OCI-LY7 (cell line): ENCODE results near the gene CHRNA5. TPM values are rescaled to one million over a fixed set of nuclear protein-coding genes. Genes with fewer than 3 reads are reported as not detected.

Experiments
- BruUV-seq: library from RNA; stranded (reverse); fragments of 400-500 nt; replicated peaks from 2 replicates; lab custom pipeline; 2021; lab: Mats Ljungman, UMichigan
- CTCF ChIA-PET: fragments of 300-600 bp; sonication (Branson Sonifier 250); formaldehyde crosslinking; loops from one replicate; lab custom pipeline; 2022; ENCODE audit warnings: antibody characterized with exemption; ENCODE audit not compliant: unreplicated experiment; lab: Charles Lee
- POLR2A ChIA-PET: fragments of 300-600 bp; sonication (Branson Sonifier 250); formaldehyde crosslinking; loops from one replicate; lab custom pipeline; 2022; ENCODE audit warnings: antibody characterized with exemption; lab: Charles Lee
- DNase-seq: peaks from one replicate; pipeline ENCODE4 v3.0.0-alpha.2; 2015; ENCODE audit warnings: low spot score
- H2AFZ ChIP-seq: fragments of 200-600 bp; sonication (generic), shearing (Covaris generic); 2 replicates; pipeline ENCODE4 v1.6.1; 2014; ENCODE audit warnings: mild to moderate bottlenecking, antibody characterized with exemption, low read length, moderate library complexity
- H3K27ac ChIP-seq: fragments of 200-600 bp; sonication (generic); 2 replicates; pipeline ENCODE4 v1.5.1; 2014; ENCODE audit warnings: mixed run types, low read depth, mild to moderate bottlenecking, moderate library complexity, low read length, inconsistent platforms; ENCODE audit not compliant: poor library complexity, severe bottlenecking
- H3K36me3 ChIP-seq: fragments of 200-600 bp; sonication (generic); 2 replicates; pipeline ENCODE4 v1.6.1; 2014; ENCODE audit warnings: mild to moderate bottlenecking, antibody characterized with exemption, low read length, moderate library complexity, mixed read lengths; ENCODE audit not compliant: insufficient read depth
- H3K4me1 ChIP-seq: fragments of 200-600 bp; sonication (generic); 2 replicates; pipeline ENCODE4 v1.5.1; 2014; ENCODE audit warnings: mild to moderate bottlenecking, low read length; ENCODE audit not compliant: insufficient read depth, poor library complexity, severe bottlenecking
- H3K4me2 ChIP-seq: fragments of 200-600 bp; sonication (generic); 2 replicates; pipeline ENCODE4 v1.6.1; 2014; ENCODE audit warnings: mild to moderate bottlenecking, low read length
- H3K4me3 ChIP-seq: fragments of 200-600 bp; sonication (generic); 2 replicates; pipeline ENCODE4 v1.5.1; 2014; ENCODE audit warnings: mild to moderate bottlenecking, low read depth, low read length; ENCODE audit not compliant: poor library complexity, severe bottlenecking
- H3K79me2 ChIP-seq: fragments of 200-600 bp; sonication (generic); 2 replicates; pipeline ENCODE4 v1.6.1; 2016; ENCODE audit warnings: low read depth, mild to moderate bottlenecking, low read length, moderate library complexity, mixed read lengths; ENCODE audit not compliant: insufficient read depth
- H3K9me2 ChIP-seq: fragments of 200-600 bp; sonication (generic); 2 replicates; pipeline ENCODE4 v1.6.1; 2016; ENCODE audit warnings: mild to moderate bottlenecking, low read length, mixed read lengths; ENCODE audit not compliant: insufficient read depth
- H3K9me3 ChIP-seq: fragments of 200-600 bp; sonication (generic); 2 replicates; pipeline ENCODE4 v1.6.1; 2014; ENCODE audit warnings: mild to moderate bottlenecking, mixed run types, low read length, mixed read lengths
- H4K20me1 ChIP-seq: fragments of 200-600 bp; sonication (generic); 2 replicates; pipeline ENCODE4 v1.6.1; 2014; ENCODE audit warnings: mild to moderate bottlenecking, antibody characterized with exemption, low read length, moderate library complexity, mixed read lengths; ENCODE audit not compliant: insufficient read depth
- EZH2phosphoT487 ChIP-seq: fragments of 200-600 bp; sonication (generic); IDR thresholded peaks from 2 replicates; pipeline ENCODE4 v1.6.1; 2018; ENCODE audit warnings: low read depth, borderline replicate concordance, mild to moderate bottlenecking, mixed run types, antibody characterized with exemption, low read length, moderate library complexity, mixed read lengths
- intact Hi-C: fragments of 100-400 bp; cut with micrococcal nuclease; formaldehyde crosslinking; loops from one replicate; pipeline ENCODE4 v1.10.0; 2022; ENCODE audit not compliant: unreplicated experiment
- total RNA-seq, 2 experiments: library from RNA; depleted of rRNA in 1 of 2; stranded (reverse); fragments of >200 nt in 1 of 2; shearing (Covaris generic) in 1 of 2; gene quantifications; 2 replicates each; pipeline ENCODE4 v1.2.3, GENCODE V29; 2014 to 2022
- TF ChIP-seq, protein P1 (sequence below): fragments of 200-600 bp; sonication (generic); conservative IDR thresholded peaks from 2 replicates; pipeline ENCODE4 v1.5.1; 2014; ENCODE audit warnings: mild to moderate bottlenecking, antibody characterized with exemption, low read length, moderate library complexity, mixed read lengths

Gene CHRNA5
- total RNA-seq, 2 experiments from 2014 or later = 2.8 to 9.1 TPM

DNA sequence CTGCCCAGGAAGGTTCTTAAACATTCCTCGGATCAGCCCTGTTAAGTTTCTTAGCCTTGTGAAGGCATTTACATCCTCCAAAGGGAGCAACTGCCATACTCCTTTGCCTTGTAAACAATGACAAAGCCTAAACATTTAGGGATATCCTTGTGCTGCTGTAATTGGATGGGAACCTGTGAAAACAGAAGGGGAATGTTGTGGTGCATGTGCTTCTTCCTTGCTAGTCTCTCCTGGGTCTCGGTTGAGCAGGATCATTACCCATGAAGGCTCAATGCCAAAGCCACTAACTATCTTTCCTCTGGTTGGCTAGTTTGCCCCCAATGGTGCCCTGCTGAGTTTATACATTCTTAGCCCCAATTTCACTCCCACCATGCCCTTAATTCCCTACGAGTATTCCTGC, 38.1 kb downstream of the CHRNA5 start:
- intact Hi-C loops = no loop called here
- TF ChIP-seq, protein P1, sequence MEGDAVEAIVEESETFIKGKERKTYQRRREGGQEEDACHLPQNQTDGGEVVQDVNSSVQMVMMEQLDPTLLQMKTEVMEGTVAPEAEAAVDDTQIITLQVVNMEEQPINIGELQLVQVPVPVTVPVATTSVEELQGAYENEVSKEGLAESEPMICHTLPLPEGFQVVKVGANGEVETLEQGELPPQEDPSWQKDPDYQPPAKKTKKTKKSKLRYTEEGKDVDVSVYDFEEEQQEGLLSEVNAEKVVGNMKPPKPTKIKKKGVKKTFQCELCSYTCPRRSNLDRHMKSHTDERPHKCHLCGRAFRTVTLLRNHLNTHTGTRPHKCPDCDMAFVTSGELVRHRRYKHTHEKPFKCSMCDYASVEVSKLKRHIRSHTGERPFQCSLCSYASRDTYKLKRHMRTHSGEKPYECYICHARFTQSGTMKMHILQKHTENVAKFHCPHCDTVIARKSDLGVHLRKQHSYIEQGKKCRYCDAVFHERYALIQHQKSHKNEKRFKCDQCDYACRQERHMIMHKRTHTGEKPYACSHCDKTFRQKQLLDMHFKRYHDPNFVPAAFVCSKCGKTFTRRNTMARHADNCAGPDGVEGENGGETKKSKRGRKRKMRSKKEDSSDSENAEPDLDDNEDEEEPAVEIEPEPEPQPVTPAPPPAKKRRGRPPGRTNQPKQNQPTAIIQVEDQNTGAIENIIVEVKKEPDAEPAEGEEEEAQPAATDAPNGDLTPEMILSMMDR = no peak
- no peak for TF ChIP-seq EZH2phosphoT487
- POLR2A ChIA-PET = no interaction called here
- Histone ChIP-seq H2AFZ (no peak overlapping the region), H3K4me1 (no peaks in the 10 kb centered on the region), H3K4me3 (no peak overlapping the region), H3K4me2 (no peak overlapping the region), H3K36me3 (no peaks in the 10 kb centered on the region), H3K9me3 (no peaks in the 10 kb centered on the region), H3K79me2 (no peaks in the 10 kb centered on the region), H3K27ac (no peak overlapping the region), H4K20me1 (no peaks in the 10 kb centered on the region), H3K9me2 (no peaks in the 10 kb centered on the region)
- no TSS peak for BruUV-seq
- DNase-seq = no peak
- CTCF ChIA-PET = no interaction called here

DNA sequence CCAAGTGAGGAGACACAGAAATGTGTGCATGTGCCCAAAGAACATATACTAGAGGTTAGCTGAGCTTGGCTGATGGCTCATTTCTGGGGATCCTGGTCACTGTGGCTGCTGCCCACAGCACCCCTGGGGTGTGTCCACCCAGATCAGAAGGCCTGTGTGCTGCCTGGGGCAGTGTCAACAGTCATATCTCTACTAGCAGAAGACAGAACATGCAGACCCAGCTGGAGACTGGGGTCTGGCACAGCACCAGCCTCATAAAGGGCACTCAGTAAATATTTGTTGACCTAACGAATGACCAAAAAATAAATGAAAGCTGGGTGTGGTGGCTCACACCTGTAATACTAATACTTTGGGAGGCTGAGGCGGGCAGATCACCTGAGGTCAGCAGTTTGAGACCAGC, 39.1 kb downstream of the CHRNA5 start:
- CTCF ChIA-PET = no interaction called here
- POLR2A ChIA-PET = no interaction called here
- no peaks in the 10 kb centered on the region for H3K4me1 ChIP-seq
- H3K9me2 ChIP-seq = no peaks in the 10 kb centered on the region
- DNase-seq = no peak
- H2AFZ ChIP-seq = no peak overlapping the region
- H3K36me3 ChIP-seq = no peaks in the 10 kb centered on the region
- no peak overlapping the region for H3K4me3 ChIP-seq
- TF ChIP-seq, protein P1 = no peak
- no peak for TF ChIP-seq EZH2phosphoT487
- H3K79me2 ChIP-seq = no peaks in the 10 kb centered on the region
- BruUV-seq = no TSS peak
- H4K20me1 ChIP-seq = no peaks in the 10 kb centered on the region
- H3K27ac ChIP-seq = no peak overlapping the region
- intact Hi-C loops = no loop called here
- no peaks in the 10 kb centered on the region for H3K9me3 ChIP-seq
- no peak overlapping the region for H3K4me2 ChIP-seq

DNA sequence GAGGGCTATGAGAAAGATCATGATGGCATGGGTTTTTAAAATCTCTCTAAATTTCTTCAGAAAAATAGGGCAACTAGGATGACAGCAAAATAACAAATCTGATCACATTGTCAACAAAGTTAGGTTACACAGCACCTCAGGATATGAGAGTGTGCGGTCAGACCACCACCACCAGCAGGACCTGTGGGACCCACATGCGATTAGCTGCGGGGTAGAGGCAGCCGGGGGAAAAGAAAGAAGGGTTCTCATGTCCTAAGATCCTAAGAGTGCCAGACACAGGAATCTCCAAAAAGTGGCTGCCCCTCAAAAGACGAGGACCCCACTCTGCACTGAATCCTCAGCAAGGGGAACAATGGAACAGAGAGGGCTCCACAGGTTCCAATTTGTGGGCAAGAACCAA, 39.9 kb downstream of the CHRNA5 start:
- ChIA-PET POLR2A (no interaction called here), CTCF (no interaction called here)
- Histone ChIP-seq H3K4me1 (no peaks in the 10 kb centered on the region), H3K4me2 (no peak overlapping the region), H3K9me3 (no peaks in the 10 kb centered on the region), H3K79me2 (no peaks in the 10 kb centered on the region), H4K20me1 (no peaks in the 10 kb centered on the region), H3K36me3 (no peaks in the 10 kb centered on the region), H2AFZ (no peak overlapping the region), H3K4me3 (no peak overlapping the region), H3K27ac (no peak overlapping the region), H3K9me2 (no peaks in the 10 kb centered on the region)
- BruUV-seq = no TSS peak
- intact Hi-C loops = no loop called here
- no peak for TF ChIP-seq EZH2phosphoT487
- DNase-seq = no peak
